Thymus (tissue), 11 donors: ENCODE results near the gene GPRC5B. TPM values are rescaled to one million over a fixed set of nuclear protein-coding genes. Genes with fewer than 3 reads are reported as not detected.

ENCODE experiments used
- DNase-seq, 9 donors: peaks; one replicate each; pipeline ENCODE4 v3.0.0-alpha.2; 2013; ENCODE audit warnings: low spot score in 9 of 9, low read depth in 6 of 9, missing footprints in 1 of 9
- H3K27ac ChIP-seq, 2 donors: one replicate each; pipeline ENCODE4 v1.5.1; 2013; ENCODE audit warnings: control low read depth in 1 of 2, low read depth in 1 of 2, low read length in 1 of 2, mild to moderate bottlenecking in 1 of 2, moderate library complexity in 1 of 2
- H3K27me3 ChIP-seq, 2 donors: one replicate each; pipeline ENCODE4 v1.5.1; 2013; ENCODE audit warnings: low read length in 1 of 2; ENCODE audit not compliant: control insufficient read depth in 2 of 2, insufficient read depth in 1 of 2
- H3K36me3 ChIP-seq, 2 donors: one replicate each; pipeline ENCODE4 v1.5.1; 2013; ENCODE audit warnings: low read length in 1 of 2, mild to moderate bottlenecking in 1 of 2, moderate library complexity in 1 of 2; ENCODE audit not compliant: control insufficient read depth in 2 of 2, insufficient read depth in 2 of 2
- H3K4me1 ChIP-seq, 2 donors: one replicate each; pipeline ENCODE4 v1.5.1; 2013; ENCODE audit warnings: low read length in 2 of 2; ENCODE audit not compliant: control insufficient read depth in 2 of 2, insufficient read depth in 2 of 2
- H3K4me3 ChIP-seq, 2 donors: one replicate each; pipeline ENCODE4 v1.5.1; 2013; ENCODE audit warnings: low read length in 2 of 2, control low read depth in 1 of 2, mild to moderate bottlenecking in 1 of 2
- H3K9me3 ChIP-seq, 2 donors: one replicate each; pipeline ENCODE4 v1.5.1; 2013; ENCODE audit warnings: low read length in 1 of 2, mild to moderate bottlenecking in 1 of 2; ENCODE audit not compliant: control insufficient read depth in 2 of 2, insufficient read depth in 1 of 2
- WGBS: extraction: QIAGEN DNeasy Blood & Tissue Kit; methylation state at CpG from one replicate; pipeline ENCODE4 v1.1.7; 2013; 5-methylcytosine and 5-hydroxymethylcytosine counted together
- polyA plus RNA-seq: library from polyadenylated mRNA; stranded (reverse); fragments of 200-250 nt; gene quantifications from one replicate; pipeline ENCODE4 v1.2.3, GENCODE V29; 2013
- total RNA-seq: library from RNA; stranded (reverse); fragments of 120-200 nt; gene quantifications from one replicate; pipeline ENCODE4 v1.2.4, GENCODE V29; 2013
- donor health status: healthy.

GPRC5B gene
- total and polyA plus RNA-seq, 2 donors: 1.5 to 7.8 TPM

- H3K4me1 ChIP-seq: peaks cover 3 to 6% of the 10 kb centered on the region in 2 donors
- no peak overlapping the region for H3K4me3 ChIP-seq
- H3K9me3 ChIP-seq: no peaks in the 10 kb centered on the region
- H3K27ac ChIP-seq: no peak overlapping the region
- no peaks in the 10 kb centered on the region for H3K36me3 ChIP-seq
- no peak for DNase-seq
- 94% methylated on average over 5 of the region's 5 CpGs for WGBS
- H3K27me3 ChIP-seq: no peaks in the 10 kb centered on the region
Observed at GRCh38 chr16:19808061-19808641, 76.5 kb downstream of the GPRC5B start.

Other genes with a start within 250 kb of the GPRC5B start
- gene KNOP1, start 166.6 kb downstream of the GPRC5B start, total RNA-seq: 16.4 TPM
- 10.0 TPM for gene KNOP1, start 166.6 kb downstream of the GPRC5B start, polyA plus RNA-seq
- gene IQCK, start 166.6 kb downstream of the GPRC5B start, total RNA-seq: 3.7 TPM
- gene IQCK, start 166.6 kb downstream of the GPRC5B start, polyA plus RNA-seq: 10.2 TPM
- not detected for gene GPR139, start 189.0 kb upstream of the GPRC5B start, total RNA-seq
- 0.07 TPM for gene GPR139, start 189.0 kb upstream of the GPRC5B start, polyA plus RNA-seq